Muscle layer of colon (tissue), 2 donors: ENCODE data around the gene CALD1.

Experiments
- H3K27ac ChIP-seq: one replicate; pipeline ENCODE4 v1.7.0; 2013; ENCODE audit warnings: low read depth, mild to moderate bottlenecking, low read length, moderate library complexity
- H3K27me3 ChIP-seq, 2 donors: one replicate each; pipeline ENCODE4 v1.7.0; 2013; ENCODE audit warnings: low read length in 2 of 2, mild to moderate bottlenecking in 2 of 2; ENCODE audit not compliant: insufficient read depth in 2 of 2, control insufficient read depth in 1 of 2
- H3K36me3 ChIP-seq: one replicate; pipeline ENCODE4 v1.7.0; 2013; ENCODE audit warnings: mild to moderate bottlenecking, low read length; ENCODE audit not compliant: insufficient read depth
- H3K4me1 ChIP-seq: one replicate; pipeline ENCODE4 v1.7.0; 2013; ENCODE audit warnings: mild to moderate bottlenecking, low read length; ENCODE audit not compliant: insufficient read depth
- H3K4me3 ChIP-seq, 2 donors: one replicate each; pipeline ENCODE4 v1.7.0; 2013; ENCODE audit warnings: low read length in 2 of 2, low read depth in 1 of 2, mild to moderate bottlenecking in 1 of 2, moderate library complexity in 1 of 2
- H3K9ac ChIP-seq: one replicate; pipeline ENCODE4 v1.7.0; 2013; ENCODE audit warnings: low read length
- H3K9me3 ChIP-seq: one replicate; pipeline ENCODE4 v1.7.0; 2013; ENCODE audit warnings: mild to moderate bottlenecking, low read length
- donor health status: abdominal sarcoma.
- donor health status: Adenocarcinoma of cecum.

Gene CALD1

GRCh38 chr7:134778941-134779740, at the start of gene CALD1:
Gene CALD1, plus strand, starts transcription at chr7:134779634. Its CDS starts 88,100 bp downstream, at chr7:134867734.
- H3K27ac ChIP-seq: peak within 1 kb of the TSS; percentile 97
- H3K36me3 ChIP-seq: no peaks in the 10 kb centered on the region
- H3K4me1 ChIP-seq: peaks cover 20% of the 10 kb centered on the region
- H3K27me3 ChIP-seq: no peaks in the 10 kb centered on the region
- H3K9me3 ChIP-seq: no peaks in the 10 kb centered on the region
- H3K4me3 ChIP-seq: peak within 1 kb of the TSS; percentile 75 to 82
- peak within 1 kb of the TSS; percentile 88 for H3K9ac ChIP-seq

DNA sequence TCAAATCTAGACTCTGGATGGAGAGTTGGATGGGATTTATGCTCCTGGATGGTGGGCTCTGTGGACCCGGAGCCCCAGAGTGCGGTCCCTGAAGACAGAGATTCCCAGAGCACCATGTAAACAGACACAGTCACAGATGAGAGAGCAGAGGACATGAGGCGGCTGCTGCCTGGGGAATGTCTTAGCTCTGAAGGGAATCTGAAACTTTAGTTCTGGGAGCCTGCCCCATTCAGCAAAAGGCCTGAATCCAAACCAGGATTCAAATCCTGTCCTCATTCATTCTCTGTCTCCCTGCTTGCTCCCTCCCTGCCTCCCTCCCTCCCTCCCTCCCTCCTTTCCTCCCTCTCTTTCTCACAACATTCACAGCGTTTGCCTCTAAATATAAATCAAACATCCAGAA, 49.5 kb upstream of the CALD1 start:
- Histone ChIP-seq H3K27me3 (no peaks in the 10 kb centered on the region), H3K27ac (peak overlapping the region; percentile 88), H3K36me3 (no peaks in the 10 kb centered on the region), H3K9ac (peak overlapping the region; percentile 37), H3K4me3 (no peak overlapping the region), H3K9me3 (no peaks in the 10 kb centered on the region), H3K4me1 (peaks cover 37% of the 10 kb centered on the region)

GRCh38 chr7:134730411-134730829, 49.0 kb upstream of the CALD1 start:
- Histone ChIP-seq H3K36me3 (no peaks in the 10 kb centered on the region), H3K4me1 (peaks cover 37% of the 10 kb centered on the region), H3K9me3 (no peaks in the 10 kb centered on the region), H3K27ac (peak overlapping the region; percentile 88), H3K4me3 (no peak overlapping the region), H3K27me3 (no peaks in the 10 kb centered on the region), H3K9ac (peak overlapping the region; percentile 37)

- no peaks in the 10 kb centered on the region for H3K36me3 ChIP-seq
- no peaks in the 10 kb centered on the region for H3K9me3 ChIP-seq
- H3K27ac ChIP-seq: no peak overlapping the region
- no peak overlapping the region for H3K4me3 ChIP-seq
- no peaks in the 10 kb centered on the region for H3K27me3 ChIP-seq
- H3K4me1 ChIP-seq: peaks cover 37% of the 10 kb centered on the region
- no peak overlapping the region for H3K9ac ChIP-seq
Measured at GRCh38 chr7:134731616-134732015, 47.8 kb upstream of the CALD1 start.

DNA sequence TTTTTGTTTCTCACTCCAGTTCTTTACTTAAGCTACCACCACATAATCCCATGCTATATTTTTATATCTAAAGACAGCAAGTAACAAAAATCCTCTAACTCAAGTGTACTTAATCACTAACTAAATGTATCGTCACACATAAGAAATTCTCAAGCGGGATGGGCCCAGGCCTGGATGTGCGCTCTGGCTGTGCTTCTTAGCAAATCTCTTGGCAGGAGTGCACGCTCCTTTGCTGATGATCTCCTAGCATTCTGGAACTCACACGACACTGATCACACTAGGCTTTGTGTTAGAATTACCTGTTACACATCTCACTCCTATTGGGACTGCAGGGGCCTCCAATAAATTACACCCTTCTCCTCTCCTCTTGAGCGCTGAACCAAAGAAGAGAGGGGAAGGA, 46.7 kb upstream of the CALD1 start:
- no peak overlapping the region for H3K9ac ChIP-seq
- no peaks in the 10 kb centered on the region for H3K36me3 ChIP-seq
- no peaks in the 10 kb centered on the region for H3K9me3 ChIP-seq
- H3K27ac ChIP-seq: no peak overlapping the region
- peaks cover 37% of the 10 kb centered on the region for H3K4me1 ChIP-seq
- no peaks in the 10 kb centered on the region for H3K27me3 ChIP-seq
- H3K4me3 ChIP-seq: no peak overlapping the region

DNA sequence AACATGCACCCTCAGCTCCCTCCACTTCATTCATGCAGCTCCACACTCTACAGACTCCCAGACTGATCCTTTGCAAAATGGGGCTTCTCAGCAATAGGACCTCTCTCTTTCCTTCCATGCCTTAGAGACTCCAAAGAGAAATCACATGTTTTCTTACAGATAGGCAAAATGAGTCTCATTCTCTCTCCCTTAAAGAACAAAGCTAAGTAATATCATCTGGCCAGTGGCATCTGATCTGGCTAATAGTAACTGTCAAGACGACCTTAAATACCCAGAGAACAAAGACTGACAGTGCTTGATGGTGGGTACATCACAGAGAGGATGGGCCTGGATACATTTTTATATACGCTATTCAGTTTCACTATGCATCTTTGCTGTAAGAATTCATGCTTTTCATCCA, 43.1 kb upstream of the CALD1 start:
- Histone ChIP-seq H3K9me3 (no peaks in the 10 kb centered on the region), H3K4me1 (peaks cover 5% of the 10 kb centered on the region), H3K27ac (no peak overlapping the region), H3K4me3 (no peak overlapping the region), H3K9ac (no peak overlapping the region), H3K27me3 (no peaks in the 10 kb centered on the region), H3K36me3 (no peaks in the 10 kb centered on the region)

DNA sequence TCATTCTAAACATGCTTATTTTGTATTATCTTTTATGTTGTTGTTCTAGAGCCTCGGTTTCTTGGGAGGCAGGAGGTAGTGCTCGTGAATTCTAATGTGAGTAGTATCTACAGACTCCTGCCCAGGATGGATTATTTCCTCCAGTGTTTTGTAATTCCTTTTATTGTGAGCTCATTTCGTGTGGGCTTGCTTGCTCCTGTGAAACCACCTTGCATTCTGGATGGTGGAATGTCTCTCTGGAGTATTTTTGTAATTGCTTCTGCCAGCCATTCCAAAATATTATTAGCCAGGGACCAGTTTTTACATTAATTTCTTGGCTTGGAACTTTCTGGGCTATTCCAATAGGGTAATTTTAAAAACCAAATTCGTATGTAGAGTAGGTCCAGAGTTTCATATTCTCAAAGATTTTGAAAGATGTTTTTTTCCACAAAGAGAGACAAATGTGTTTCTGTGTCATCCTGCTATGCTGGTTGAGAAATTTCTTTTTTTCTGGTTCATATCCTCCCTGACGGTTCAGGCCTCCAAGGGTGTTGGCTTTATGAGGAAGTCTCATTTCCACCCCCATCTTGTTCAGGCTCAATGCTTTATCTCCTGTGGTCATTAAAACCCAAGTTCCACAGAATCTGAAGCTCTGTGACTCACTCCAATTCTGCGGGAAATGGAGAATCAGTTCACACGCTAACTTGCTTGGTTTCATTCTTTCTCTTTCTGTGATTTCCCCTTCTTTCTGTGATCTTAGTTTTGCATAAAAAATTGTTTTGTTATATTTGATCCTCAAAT, 41.7 kb upstream of the CALD1 start:
- H3K9me3 ChIP-seq: no peaks in the 10 kb centered on the region
- no peaks in the 10 kb centered on the region for H3K27me3 ChIP-seq
- H3K27ac ChIP-seq: no peak overlapping the region
- peaks cover 9% of the 10 kb centered on the region for H3K4me1 ChIP-seq
- no peak overlapping the region for H3K4me3 ChIP-seq
- no peaks in the 10 kb centered on the region for H3K36me3 ChIP-seq
- H3K9ac ChIP-seq: no peak overlapping the region

DNA sequence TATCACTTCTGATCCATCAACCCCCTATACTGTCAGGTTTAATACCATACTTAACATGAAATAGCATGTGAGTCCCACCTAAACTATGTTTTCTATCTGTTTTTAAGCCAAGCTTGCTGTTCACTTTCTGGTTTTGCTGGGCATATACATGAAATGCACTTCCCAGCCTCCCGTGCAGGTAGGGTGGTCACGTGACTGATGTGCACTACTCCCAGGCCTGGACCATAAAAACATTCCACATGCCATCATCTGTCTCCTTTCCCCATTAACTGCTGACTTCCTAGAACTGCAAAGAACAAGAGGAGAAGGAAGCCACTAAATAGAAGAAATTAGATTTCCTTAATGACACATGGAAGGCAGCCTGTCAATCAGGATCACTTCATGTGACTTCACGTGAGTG, 40.1 kb upstream of the CALD1 start:
- Histone ChIP-seq H3K4me3 (no peak overlapping the region), H3K4me1 (peaks cover 17% of the 10 kb centered on the region), H3K9me3 (no peaks in the 10 kb centered on the region), H3K36me3 (no peaks in the 10 kb centered on the region), H3K27me3 (no peaks in the 10 kb centered on the region), H3K9ac (no peak overlapping the region), H3K27ac (no peak overlapping the region)

DNA sequence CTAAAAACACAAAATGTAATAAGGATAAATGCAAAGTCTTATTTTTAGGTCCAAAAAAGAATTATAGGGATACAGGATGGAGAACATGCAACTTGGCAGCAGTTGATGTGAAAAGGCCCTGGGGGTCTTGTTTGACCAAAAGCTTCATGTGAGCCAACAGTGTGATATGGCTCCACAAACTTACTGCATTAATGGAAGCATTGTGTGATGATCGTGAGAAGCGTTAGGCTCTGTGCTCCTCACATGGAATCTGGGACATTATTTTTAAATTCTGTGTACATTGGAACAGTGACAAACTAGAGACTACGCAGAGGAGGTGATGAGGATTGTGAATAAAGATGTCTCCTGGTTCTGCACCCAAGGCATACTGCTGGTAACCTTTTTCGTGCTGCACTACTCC, 39.1 kb upstream of the CALD1 start:
- Histone ChIP-seq H3K9me3 (no peaks in the 10 kb centered on the region), H3K27ac (no peak overlapping the region), H3K4me1 (peaks cover 17% of the 10 kb centered on the region), H3K4me3 (no peak overlapping the region), H3K27me3 (no peaks in the 10 kb centered on the region), H3K36me3 (no peaks in the 10 kb centered on the region), H3K9ac (no peak overlapping the region)

DNA sequence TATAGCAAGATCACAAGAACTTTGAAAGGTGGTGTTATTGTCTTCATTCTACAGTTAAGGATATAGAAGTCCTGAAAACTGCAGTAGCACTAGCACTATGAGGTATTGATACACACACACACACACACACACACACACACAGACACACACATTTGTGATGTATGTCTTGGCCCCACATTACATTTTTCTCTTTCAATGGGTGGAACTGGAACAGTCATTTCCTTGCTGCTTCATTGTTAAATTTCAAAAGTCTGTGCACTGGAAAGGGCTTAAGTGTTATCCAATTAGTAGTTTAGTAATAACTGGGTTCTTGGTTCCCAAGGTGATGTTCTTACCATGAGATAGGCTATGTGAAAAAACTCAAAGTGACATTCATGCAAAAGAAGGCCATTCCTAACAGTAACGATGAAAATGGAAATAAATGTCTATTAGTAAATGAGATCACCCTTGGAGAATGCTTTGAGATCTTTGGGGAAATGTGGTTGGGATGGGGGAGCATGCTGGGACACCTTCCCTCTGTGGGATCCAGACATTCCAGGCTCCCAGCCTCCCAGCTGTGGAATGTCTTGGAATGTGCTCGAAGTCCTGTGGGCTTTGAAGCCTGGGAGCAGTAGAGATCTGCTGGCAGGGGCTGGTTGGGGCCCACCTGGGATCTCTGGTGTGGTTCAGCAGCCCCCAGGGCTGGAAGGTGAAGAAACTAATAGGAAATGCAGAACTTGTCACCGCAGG, 37.4 kb upstream of the CALD1 start:
- Histone ChIP-seq H3K4me3 (no peak overlapping the region), H3K27ac (peak overlapping the region; percentile 27), H3K36me3 (no peaks in the 10 kb centered on the region), H3K9ac (no peak overlapping the region), H3K9me3 (no peaks in the 10 kb centered on the region), H3K4me1 (peaks cover 17% of the 10 kb centered on the region), H3K27me3 (no peaks in the 10 kb centered on the region)

- Histone ChIP-seq H3K9me3 (no peaks in the 10 kb centered on the region), H3K27me3 (no peaks in the 10 kb centered on the region), H3K9ac (no peak overlapping the region), H3K4me1 (peaks cover 17% of the 10 kb centered on the region), H3K27ac (peak overlapping the region; percentile 27), H3K36me3 (no peaks in the 10 kb centered on the region), H3K4me3 (no peak overlapping the region)
Measured at GRCh38 chr7:134742688-134743350, 36.6 kb upstream of the CALD1 start.
